Uterus (tissue), 2 donors: ENCODE results near the gene FAM222B.

Experiments used
- CTCF ChIP-seq, 4 experiments: fragments of 200-600 bp in 2 of 4; fragments of 450-650 bp in 2 of 4; sonication (generic) in 2 of 4; IDR thresholded peaks; one replicate each; pipeline ENCODE4 v1.5.1; 2016 to 2019; ENCODE audit warnings: antibody characterized with exemption in 4 of 4, mild to moderate bottlenecking in 2 of 4, moderate library complexity in 1 of 4
- POLR2A ChIP-seq, 2 donors: fragments of 450-650 bp; IDR thresholded peaks; one replicate each; pipeline ENCODE4 v1.6.1; 2016; ENCODE audit warnings: antibody characterized with exemption in 2 of 2, mild to moderate bottlenecking in 1 of 2, moderate library complexity in 1 of 2

- TF ChIP-seq CTCF (IDR thresholded peaks at IDR 0.05) (no peak), POLR2A (IDR thresholded peaks at IDR 0.05) (no peak)
Observed at GRCh38 chr17:28733346-28733745, 109.2 kb downstream of the FAM222B start.
